MM.1S (cell line): Measurements from ENCODE around the gene TP53I3.

Experiments
- EZH2 ChIP-seq: fragments of 300-600 bp; sonication (generic); optimal IDR thresholded peaks from 2 replicates; pipeline ENCODE3; 2017; ENCODE audit warnings: low read depth, mild to moderate bottlenecking, antibody characterized with exemption, low read length, mixed read lengths
- EZH2phosphoT487 ChIP-seq: fragments of 300-600 bp; sonication (generic); IDR thresholded peaks from 2 replicates; pipeline ENCODE4 v1.6.1; 2018; ENCODE audit warnings: antibody characterized with exemption, low read length
- TF ChIP-seq, protein P1 (sequence below): fragments of 300-600 bp; sonication (generic); IDR thresholded peaks from 2 replicates; pipeline ENCODE4 v1.5.1; 2016; ENCODE audit warnings: antibody characterized with exemption, low read length, mixed read lengths

DNA sequence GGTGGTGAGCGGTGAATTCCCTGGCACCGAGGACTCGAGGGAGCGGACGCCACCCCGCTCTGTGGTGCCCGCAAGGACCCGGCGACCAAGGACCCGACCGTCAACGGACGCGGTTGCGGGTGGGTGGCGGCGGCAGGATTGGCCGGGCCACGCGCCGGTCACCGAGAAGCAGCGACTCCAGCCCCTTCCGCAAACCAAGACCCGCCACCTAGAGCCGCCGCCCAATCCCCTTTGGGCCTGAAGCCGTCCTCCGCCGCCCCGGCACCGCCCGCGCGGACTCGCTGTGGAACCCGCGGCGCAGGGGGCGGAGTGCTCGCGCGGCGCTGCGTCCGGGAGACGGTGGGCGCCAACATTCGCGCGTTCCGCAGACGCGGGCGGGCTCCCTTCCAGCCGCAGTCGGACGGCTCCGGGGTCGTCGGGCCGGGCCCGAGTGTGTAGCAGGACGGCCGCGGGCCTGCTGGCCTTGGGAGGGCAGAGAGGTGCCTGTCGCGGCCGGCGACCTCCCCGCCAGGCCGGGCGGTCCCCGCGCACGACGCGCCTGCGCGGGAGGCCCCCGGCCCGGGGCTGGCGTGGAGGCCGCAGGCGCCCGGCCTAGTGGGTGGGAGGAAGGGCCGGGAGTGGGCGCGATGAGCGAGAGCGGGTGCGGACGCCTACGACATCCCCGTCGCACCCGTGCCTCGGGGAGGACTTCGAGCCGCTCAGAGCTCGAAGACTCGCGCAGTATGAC is 38.7 kb upstream of the TP53I3 start, which contains the start of the genes FAM228B and PFN4:
- TF ChIP-seq EZH2 (no peak), EZH2phosphoT487 (no peak)
- TF ChIP-seq, protein P1, sequence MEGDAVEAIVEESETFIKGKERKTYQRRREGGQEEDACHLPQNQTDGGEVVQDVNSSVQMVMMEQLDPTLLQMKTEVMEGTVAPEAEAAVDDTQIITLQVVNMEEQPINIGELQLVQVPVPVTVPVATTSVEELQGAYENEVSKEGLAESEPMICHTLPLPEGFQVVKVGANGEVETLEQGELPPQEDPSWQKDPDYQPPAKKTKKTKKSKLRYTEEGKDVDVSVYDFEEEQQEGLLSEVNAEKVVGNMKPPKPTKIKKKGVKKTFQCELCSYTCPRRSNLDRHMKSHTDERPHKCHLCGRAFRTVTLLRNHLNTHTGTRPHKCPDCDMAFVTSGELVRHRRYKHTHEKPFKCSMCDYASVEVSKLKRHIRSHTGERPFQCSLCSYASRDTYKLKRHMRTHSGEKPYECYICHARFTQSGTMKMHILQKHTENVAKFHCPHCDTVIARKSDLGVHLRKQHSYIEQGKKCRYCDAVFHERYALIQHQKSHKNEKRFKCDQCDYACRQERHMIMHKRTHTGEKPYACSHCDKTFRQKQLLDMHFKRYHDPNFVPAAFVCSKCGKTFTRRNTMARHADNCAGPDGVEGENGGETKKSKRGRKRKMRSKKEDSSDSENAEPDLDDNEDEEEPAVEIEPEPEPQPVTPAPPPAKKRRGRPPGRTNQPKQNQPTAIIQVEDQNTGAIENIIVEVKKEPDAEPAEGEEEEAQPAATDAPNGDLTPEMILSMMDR, result no peak
